Aorta (tissue), 5 donors: ENCODE measurements around the gene RSPH6A. TPM values are rescaled to one million over a fixed set of nuclear protein-coding genes. Genes with fewer than 3 reads are reported as not detected.

Experiments used
- ATAC-seq: fragments of 200-7000 bp; cut with Tn5 transposase; one replicate; pipeline ENCODE4 v1.9.1; 2022; ENCODE audit warnings: moderate library complexity; ENCODE audit not compliant: low FRiP score
- DNase-seq, 2 donors: peaks; one replicate each; pipeline ENCODE4 v3.0.0-alpha.2; 2020
- H3K27ac ChIP-seq, 2 donors: one replicate each; pipeline ENCODE4 v1.5.1; 2013; ENCODE audit warnings: low read length in 2 of 2, mild to moderate bottlenecking in 2 of 2, moderate library complexity in 2 of 2, control low read depth in 1 of 2, inconsistent platforms in 1 of 2, low read depth in 1 of 2
- H3K27me3 ChIP-seq, 2 donors: one replicate each; pipeline ENCODE4 v1.6.1; 2013; ENCODE audit warnings: control low read depth in 1 of 2, low read length in 1 of 2, mild to moderate bottlenecking in 1 of 2, moderate library complexity in 1 of 2; ENCODE audit not compliant: insufficient read depth in 2 of 2, control insufficient read depth in 1 of 2
- H3K36me3 ChIP-seq, 2 donors: one replicate each; pipeline ENCODE4 v1.6.1; 2013; ENCODE audit warnings: control low read depth in 1 of 2, low read length in 1 of 2, mild to moderate bottlenecking in 1 of 2; ENCODE audit not compliant: insufficient read depth in 2 of 2, control insufficient read depth in 1 of 2
- H3K4me1 ChIP-seq, 2 donors: one replicate each; pipeline ENCODE4 v1.6.1; 2013; ENCODE audit warnings: low read length in 2 of 2, control low read depth in 1 of 2, mild to moderate bottlenecking in 1 of 2, moderate library complexity in 1 of 2; ENCODE audit not compliant: insufficient read depth in 2 of 2, control insufficient read depth in 1 of 2
- H3K4me3 ChIP-seq, 2 donors: one replicate each; pipeline ENCODE4 v1.5.1; 2013; ENCODE audit warnings: low read length in 2 of 2, control low read depth in 1 of 2, mild to moderate bottlenecking in 1 of 2
- H3K9me3 ChIP-seq: one replicate; pipeline ENCODE4 v1.6.1; 2013; ENCODE audit warnings: mild to moderate bottlenecking, low read length; ENCODE audit not compliant: control insufficient read depth
- WGBS, 2 donors: extraction: QIAGEN DNeasy Blood & Tissue Kit; methylation state at CpG; one replicate each; pipeline ENCODE4 v1.1.7; 2013; 5-methylcytosine and 5-hydroxymethylcytosine counted together
- intact Hi-C, 2 donors: fragments of 100-400 bp; cut with DNase I; formaldehyde crosslinking; loops; one replicate each; pipeline versions ENCODE4 v1.14.2 to v1.15.0; 2022
- long read RNA-seq, 2 donors: library from polyadenylated mRNA; unstranded; transcript quantifications; one replicate each; pipeline ENCODE4 v2.0.0, GENCODE V29; 2020 to 2021
- polyA plus RNA-seq, 2 donors: library from polyadenylated mRNA; stranded (reverse); fragments of 200-250 nt; gene quantifications; one replicate each; pipeline ENCODE4 v1.2.3, GENCODE V29; 2013
- total RNA-seq, 2 donors: library from RNA; stranded (reverse); fragmentation: NEBNext Ultra II Directional; extraction: Animal tissue kit (Norgen Biotek cat#: 25700); gene quantifications; one replicate each; pipeline ENCODE4 v1.2.1, GENCODE V29; 2021
- donor health status: healthy with polysubstance abuse.
- donor health status: Bipolar disorder and iron deficiency.
- donor health status: DM: no; HTN: no; CAD: no.
- donor health status: DM: no; HTN: no; CAD: no.
- donor health status: DM: yes; HTN: yes; CAD: no.

Gene RSPH6A
- total RNA-seq (under 1 TPM; 0.15 to 0.23 TPM), polyA plus RNA-seq (not detected)
- long read RNA-seq, donor 1: 0 reads
- long read RNA-seq, donor 2, partial matches to known transcripts: 0 of 1 reads
- long read RNA-seq, donor 2, other reads (novel, unspliced or antisense): 1 of 1 reads

GRCh38 chr19:45814851-45815480 lies at the start of gene RSPH6A:
RSPH6A (minus strand) TSS chr19:45815308; CDS start chr19:45815176, 132 bp downstream.
- Histone ChIP-seq H3K4me3 (peak within 1 kb of the TSS; percentile 29 to 40), H3K9me3 (no peaks in the 10 kb centered on the region), H3K27ac (no peak within 1 kb of the TSS), H3K27me3 (no peaks in the 10 kb centered on the region), H3K36me3 (no peaks in the 10 kb centered on the region), H3K4me1 (no peaks in the 10 kb centered on the region)
- DNase-seq (no peak), ATAC-seq (no peak)
- WGBS, 2 donors: 6 to 17% methylated on average over 40 of the region's 40 CpGs
- intact Hi-C loops: loop anchor here (5.0 kb wide), 2 partner anchors 37 to 67 kb away; no protein-coding TSS in a partner anchor

GRCh38 chr19:45864629-45865082 lies 49.5 kb upstream of the RSPH6A start:
- intact Hi-C loops: loop anchor here in 1 of 2 donors (2.0 kb wide), 1 partner anchor 66 kb away; no protein-coding TSS in a partner anchor
- no peak for ATAC-seq
- Histone ChIP-seq H3K9me3 (no peaks in the 10 kb centered on the region), H3K4me1 (no peaks in the 10 kb centered on the region), H3K4me3 (no peak overlapping the region), H3K36me3 (no peaks in the 10 kb centered on the region), H3K27me3 (no peaks in the 10 kb centered on the region), H3K27ac (no peak overlapping the region)
- 8 to 12% methylated on average over 12 of the region's 12 CpGs for WGBS, 2 donors
- DNase-seq: no peak

- peak in 1 of 2 donors; percentile 84 for DNase-seq
- intact Hi-C loops: loop anchor here in 1 of 2 donors (2.0 kb wide), 1 partner anchor 67 kb away; no protein-coding TSS in a partner anchor
- WGBS, 2 donors: 2% methylated on average over 58 to 71 of the region's 71 CpGs
These were observed 48.9 kb upstream of the RSPH6A start, which contains the start of gene FOXA3 for GRCh38 chr19:45863840-45864628. FOXA3 (plus strand) TSS chr19:45864326; CDS start chr19:45864457, 131 bp downstream.

GRCh38 chr19:45863335-45863839 lies 48.3 kb upstream of the RSPH6A start:
- intact Hi-C loops: no loop called here
- no peak overlapping the region for H3K4me3 ChIP-seq
- no peak for ATAC-seq
- DNase-seq: no peak
- H3K27ac ChIP-seq: no peak overlapping the region
- no peaks in the 10 kb centered on the region for H3K4me1 ChIP-seq
- no peaks in the 10 kb centered on the region for H3K9me3 ChIP-seq
- WGBS, 2 donors: 2 to 3% methylated on average over 22 of the region's 22 CpGs
- H3K36me3 ChIP-seq: no peaks in the 10 kb centered on the region
- no peaks in the 10 kb centered on the region for H3K27me3 ChIP-seq

More at GRCh38 chr19:45863840-45864628, 48.9 kb upstream of the RSPH6A start, which contains the start of gene FOXA3:
- H3K27me3 ChIP-seq: no peaks in the 10 kb centered on the region
- no peaks in the 10 kb centered on the region for H3K36me3 ChIP-seq
- peak; percentile 55 for ATAC-seq
- H3K4me3 ChIP-seq: no peak within 1 kb of the TSS
- H3K4me1 ChIP-seq: no peaks in the 10 kb centered on the region
- H3K27ac ChIP-seq: no peak within 1 kb of the TSS
- no peaks in the 10 kb centered on the region for H3K9me3 ChIP-seq

GRCh38 chr19:45862564-45863334 lies 47.6 kb upstream of the RSPH6A start, which contains the start of gene SYMPK:
SYMPK (minus strand) TSS chr19:45863147; CDS start chr19:45854495, 8,652 bp downstream.
- 0% methylated on average over 65 of the region's 65 CpGs for WGBS, 2 donors
- peak within 1 kb of the TSS; percentile 59 to 81 for H3K4me3 ChIP-seq
- no peaks in the 10 kb centered on the region for H3K4me1 ChIP-seq
- no peaks in the 10 kb centered on the region for H3K36me3 ChIP-seq
- intact Hi-C loops: no loop called here
- H3K9me3 ChIP-seq: no peaks in the 10 kb centered on the region
- H3K27ac ChIP-seq: peak within 1 kb of the TSS in 1 of 2 donors; percentile 93
- DNase-seq: peak; percentile 99 to 100
- no peaks in the 10 kb centered on the region for H3K27me3 ChIP-seq
- peak; percentile 99 for ATAC-seq

- Histone ChIP-seq H3K27me3 (no peaks in the 10 kb centered on the region), H3K27ac (peak overlapping the region in 1 of 2 donors; percentile 93), H3K36me3 (no peaks in the 10 kb centered on the region), H3K4me1 (no peaks in the 10 kb centered on the region), H3K9me3 (no peaks in the 10 kb centered on the region), H3K4me3 (peak overlapping the region; percentile 59 to 81)
- ATAC-seq: no peak
- intact Hi-C loops: no loop called here
- 0 to 1% methylated on average over 11 of the region's 11 CpGs for WGBS, 2 donors
- DNase-seq: no peak
These were observed 47.1 kb upstream of the RSPH6A start for GRCh38 chr19:45862271-45862563.

GRCh38 chr19:45860359-45861259 lies 45.5 kb upstream of the RSPH6A start:
- Histone ChIP-seq H3K9me3 (no peaks in the 10 kb centered on the region), H3K27ac (no peak overlapping the region), H3K4me1 (no peaks in the 10 kb centered on the region), H3K4me3 (no peak overlapping the region), H3K27me3 (no peaks in the 10 kb centered on the region), H3K36me3 (no peaks in the 10 kb centered on the region)
- WGBS, 2 donors: 81 to 87% methylated on average over 15 of the region's 15 CpGs
- DNase-seq (no peak), ATAC-seq (no peak)
- intact Hi-C loops: no loop called here
